Liver (tissue), 9 donors: ENCODE measurements around the gene LEKR1. TPM values are rescaled to one million over a fixed set of nuclear protein-coding genes. Genes with fewer than 3 reads are reported as not detected.

ENCODE experiments used
- DNase-seq: peaks from one replicate; pipeline ENCODE4 v3.0.0-alpha.2; 2017; ENCODE audit warnings: low spot score
- H3K27ac ChIP-seq, 2 donors: one replicate each; pipeline ENCODE4 v1.7.0; 2013; ENCODE audit warnings: inconsistent platforms in 2 of 2, low read length in 2 of 2, control low read depth in 1 of 2, low read depth in 1 of 2, mild to moderate bottlenecking in 1 of 2
- H3K27me3 ChIP-seq, 4 donors: one replicate each; pipeline versions ENCODE4 v1.6.1 to v1.7.0; 2013; ENCODE audit warnings: low read length in 3 of 4, inconsistent platforms in 1 of 4, mild to moderate bottlenecking in 1 of 4, moderate library complexity in 1 of 4; ENCODE audit not compliant: control insufficient read depth in 4 of 4, insufficient read depth in 4 of 4
- H3K36me3 ChIP-seq, 4 donors: one replicate each; pipeline versions ENCODE4 v1.6.1 to v1.7.0; 2013; ENCODE audit warnings: low read length in 3 of 4, mild to moderate bottlenecking in 3 of 4, low read depth in 1 of 4, moderate library complexity in 1 of 4; ENCODE audit not compliant: control insufficient read depth in 4 of 4, insufficient read depth in 3 of 4
- H3K4me1 ChIP-seq, 4 donors: one replicate each; pipeline versions ENCODE4 v1.6.1 to v1.7.0; 2013; ENCODE audit warnings: low read length in 3 of 4, mild to moderate bottlenecking in 3 of 4, moderate library complexity in 1 of 4; ENCODE audit not compliant: control insufficient read depth in 4 of 4, insufficient read depth in 4 of 4
- H3K4me3 ChIP-seq, 3 donors: one replicate each; pipeline versions ENCODE4 v1.6.1 to v1.7.0; 2013; ENCODE audit warnings: low read length in 3 of 3, control low read depth in 1 of 3, low read depth in 1 of 3, mild to moderate bottlenecking in 1 of 3
- H3K9ac ChIP-seq, 2 donors: one replicate each; pipeline ENCODE4 v1.7.0; 2013; ENCODE audit warnings: low read length in 2 of 2, mild to moderate bottlenecking in 2 of 2, moderate library complexity in 2 of 2, control low read depth in 1 of 2, low read depth in 1 of 2
- H3K9me3 ChIP-seq, 4 donors: one replicate each; pipeline versions ENCODE4 v1.6.1 to v1.7.0; 2013; ENCODE audit warnings: low read length in 3 of 4; ENCODE audit not compliant: control insufficient read depth in 4 of 4
- CTCF ChIP-seq: fragments of 150-350 bp; IDR thresholded peaks from 2 replicates; pipeline ENCODE4 v1.5.1; 2017; ENCODE audit warnings: improper control_type of control experiment, low read depth, low read length; ENCODE audit not compliant: missing input control
- FOXA1 ChIP-seq: IDR thresholded peaks from 2 replicates; pipeline ENCODE4 v1.6.1; 2016; ENCODE audit warnings: antibody characterized with exemption
- FOXA2 ChIP-seq: IDR thresholded peaks from 2 replicates; pipeline ENCODE4 v1.6.1; 2016; ENCODE audit warnings: antibody characterized with exemption
- GABPA ChIP-seq, 2 donors: IDR thresholded peaks in 1 of 2; conservative IDR thresholded peaks in 1 of 2; 2 replicates each; pipeline ENCODE4 v1.6.1; 2016; ENCODE audit warnings: antibody characterized with exemption in 2 of 2, mild to moderate bottlenecking in 1 of 2, moderate library complexity in 1 of 2
- HNF4G ChIP-seq: IDR thresholded peaks from 2 replicates; pipeline ENCODE4 v1.6.1; 2016; ENCODE audit warnings: antibody characterized with exemption
- JUND ChIP-seq, 2 donors: IDR thresholded peaks; 2 replicates each; pipeline ENCODE4 v1.6.1; 2016; ENCODE audit warnings: antibody characterized with exemption in 2 of 2
- MAX ChIP-seq: IDR thresholded peaks from 2 replicates; pipeline ENCODE4 v1.6.1; 2016; ENCODE audit warnings: antibody characterized with exemption
- RAD21 ChIP-seq, 2 donors: IDR thresholded peaks; 2 replicates each; pipeline ENCODE4 v1.6.1; 2016; ENCODE audit warnings: antibody characterized with exemption in 2 of 2, mild to moderate bottlenecking in 2 of 2
- REST ChIP-seq: IDR thresholded peaks from 2 replicates; pipeline ENCODE4 v1.6.1; 2016; ENCODE audit warnings: antibody characterized with exemption, mild to moderate bottlenecking
- SP1 ChIP-seq: IDR thresholded peaks from 2 replicates; pipeline ENCODE4 v1.6.1; 2018; ENCODE audit warnings: antibody characterized with exemption, mild to moderate bottlenecking
- ZBTB33 ChIP-seq: IDR thresholded peaks from 2 replicates; pipeline ENCODE4 v1.6.1; 2016; ENCODE audit warnings: antibody characterized with exemption
- WGBS: extraction: QIAGEN DNeasy Blood & Tissue Kit; methylation state at CpG from one replicate; pipeline ENCODE4 v1.1.7; 2013; 5-methylcytosine and 5-hydroxymethylcytosine counted together
- polyA plus RNA-seq, 2 donors: library from polyadenylated mRNA; stranded (reverse) in 1 of 2; unstranded in 1 of 2; fragments of 200-250 nt in 1 of 2; fragments of >200 nt in 1 of 2; fragmentation: Nextera tagmentation in 1 of 2; extraction: Ambion mirVana in 1 of 2; gene quantifications; one replicate each; pipeline versions ENCODE4 v1.2.1 to v1.2.3, GENCODE V29; 2013 to 2015
- total RNA-seq, 2 donors: library from RNA; depleted of rRNA; stranded (reverse); fragments of >200 nt; gene quantifications; one replicate each; pipeline ENCODE4 v1.2.3, GENCODE V29; 2014
- donor health status: healthy.
- donor health status: healthy.
- donor health status: healthy.
- donor health status: healthy.
- donor health status: healthy.

The LEKR1 gene
- total and polyA plus RNA-seq, 4 donors = 0.19 to 0.72 (median 0.44) TPM

GRCh38 chr3:156803952-156804741, 22.0 kb upstream of the LEKR1 start:
- no peak for DNase-seq
- Histone ChIP-seq H3K4me3 (no peak overlapping the region), H3K9me3 (no peaks in the 10 kb centered on the region), H3K27me3 (no peaks in the 10 kb centered on the region), H3K36me3 (no peaks in the 10 kb centered on the region), H3K27ac (no peak overlapping the region), H3K9ac (no peak overlapping the region), H3K4me1 (no peaks in the 10 kb centered on the region)
- TF ChIP-seq FOXA1 = no peak
- TF ChIP-seq RAD21 (IDR thresholded peaks at IDR 0.05) = no peak
- TF ChIP-seq SP1 = no peak
- no peak for TF ChIP-seq JUND (IDR thresholded peaks at IDR 0.05)
- TF ChIP-seq HNF4G = no peak
- no peak for TF ChIP-seq REST
- WGBS = 89% methylated on average over 1 of the region's 1 CpG

- H3K4me1 ChIP-seq = peaks cover 0 to 7% (median 2%) of the 10 kb centered on the region in 4 donors
- no peaks in the 10 kb centered on the region for H3K9me3 ChIP-seq
- DNase-seq = no peak
- no peak overlapping the region for H3K27ac ChIP-seq
- H3K9ac ChIP-seq = no peak overlapping the region
- no peak for TF ChIP-seq HNF4G
- no peak for TF ChIP-seq CTCF
- TF ChIP-seq ZBTB33 = no peak
- TF ChIP-seq JUND (IDR thresholded peaks at IDR 0.05) = no peak
- TF ChIP-seq REST = no peak
- TF ChIP-seq MAX = no peak
- no peak for TF ChIP-seq FOXA2
- no peak for TF ChIP-seq GABPA (IDR thresholded peaks at IDR 0.05 in 1 of 2, conservative IDR thresholded peaks at IDR 0.05 in 1 of 2)
- no peaks in the 10 kb centered on the region for H3K36me3 ChIP-seq
- H3K27me3 ChIP-seq = no peaks in the 10 kb centered on the region
- H3K4me3 ChIP-seq = no peak overlapping the region
Observed at GRCh38 chr3:156806698-156807097, 19.5 kb upstream of the LEKR1 start.
